SK-N-SH (cell line): ENCODE measurements around the gene SMARCD1.

Source experiments
- CHD2 ChIP-seq: fragments of 150-350 bp; IDR thresholded peaks from 2 replicates; pipeline ENCODE4 v1.6.1; 2018; ENCODE audit warnings: low read length; ENCODE audit not compliant: partially characterized antibody
- CTCF ChIP-seq: fragments of 200-600 bp; sonication (generic); IDR thresholded peaks from 2 replicates; pipeline ENCODE4 v1.6.1; 2017; ENCODE audit warnings: antibody characterized with exemption, mild to moderate bottlenecking, moderate library complexity
- FOXJ3 ChIP-seq: sonication (generic); formaldehyde crosslinking; IDR thresholded peaks from 2 replicates; pipeline ENCODE4 v1.5.1; 2020; ENCODE audit warnings: mild to moderate bottlenecking, missing genetic modification reagents
- FOXM1 ChIP-seq: IDR thresholded peaks from 2 replicates; pipeline ENCODE4 v1.4.0; 2012; ENCODE audit warnings: low read depth, mild to moderate bottlenecking
- GATA2 ChIP-seq: sonication (generic); formaldehyde crosslinking; IDR thresholded peaks from 2 replicates; pipeline ENCODE4 v1.5.0; 2020; ENCODE audit warnings: mild to moderate bottlenecking, missing genetic modification reagents
- JUND ChIP-seq: IDR thresholded peaks from 2 replicates; pipeline ENCODE4 v1.4.0; 2012
- PBX3 ChIP-seq: IDR thresholded peaks from 2 replicates; pipeline ENCODE4; 2012
- POLR2AphosphoS5 ChIP-seq: IDR thresholded peaks from 2 replicates; pipeline ENCODE4 v1.6.1; 2012; ENCODE audit warnings: low read depth, low read length
- RAD21 ChIP-seq: IDR thresholded peaks from 2 replicates; pipeline ENCODE4 v1.6.1; 2012; ENCODE audit warnings: mild to moderate bottlenecking, low read length
- SIN3A ChIP-seq: IDR thresholded peaks from 2 replicates; pipeline ENCODE4 v1.6.1; 2012; ENCODE audit warnings: low read depth, mild to moderate bottlenecking, low read length, moderate library complexity, borderline replicate concordance

GRCh38 chr12:50087995-50088394 lies 2.9 kb downstream of the SMARCD1 start:
- no peak for TF ChIP-seq CTCF
- no peak for TF ChIP-seq PBX3
- TF ChIP-seq FOXM1: no peak
- no peak for TF ChIP-seq RAD21
- no peak for TF ChIP-seq FOXJ3
- TF ChIP-seq GATA2: no peak
- no peak for TF ChIP-seq POLR2AphosphoS5
- TF ChIP-seq SIN3A: no peak
- TF ChIP-seq JUND: no peak
- TF ChIP-seq CHD2: no peak
